Measurements from ENCODE around the gene SCFD2. TPM values are rescaled to one million over a fixed set of nuclear protein-coding genes. Genes with fewer than 3 reads are reported as not detected.

SCFD2 gene
- polyA plus RNA-seq, 1 donor from 2014 or later = 5.0 TPM

DNA sequence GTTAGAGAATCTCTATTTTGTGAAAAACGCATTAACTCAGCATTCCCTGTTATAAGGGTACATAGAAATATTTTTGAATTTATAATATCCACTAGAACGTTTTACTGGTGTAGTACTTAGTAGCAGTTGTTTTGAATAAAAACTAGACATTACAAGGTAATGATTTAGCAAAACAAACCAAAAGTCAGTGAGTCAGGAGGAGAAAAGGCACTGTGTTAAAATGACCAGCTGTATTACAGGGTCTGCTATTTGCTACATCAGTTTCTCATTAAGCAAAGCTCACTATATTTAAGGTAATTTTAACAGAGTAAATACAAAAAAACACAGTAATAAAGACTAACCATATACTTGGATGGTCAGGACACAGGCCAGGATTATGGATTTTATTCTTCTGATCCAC is 351.0 kb downstream of the SCFD2 start:
- H3K27ac ChIP-seq (ENCODE audit: low read length) = no peak overlapping the region
- TF ChIP-seq MXI1 (conservative IDR thresholded peaks at IDR 0.05; ENCODE audit: poor library complexity, severe bottlenecking) (no peak), RAD21 (conservative IDR thresholded peaks at IDR 0.05) (no peak), TAF1 (IDR thresholded peaks at IDR 0.05; ENCODE audit: low read depth) (no peak), EZH2 (IDR thresholded peaks at IDR 0.05; ENCODE audit: borderline replicate concordance, insufficient read depth, low read length, poor library complexity, severe bottlenecking) (no peak), SMC3 (conservative IDR thresholded peaks at IDR 0.05; ENCODE audit: poor library complexity) (no peak), EP300 (conservative IDR thresholded peaks at IDR 0.05; ENCODE audit: poor library complexity, severe bottlenecking) (no peak), POLR2AphosphoS5 (IDR thresholded peaks at IDR 0.05) (no peak)
- TF ChIP-seq, protein P1, sequence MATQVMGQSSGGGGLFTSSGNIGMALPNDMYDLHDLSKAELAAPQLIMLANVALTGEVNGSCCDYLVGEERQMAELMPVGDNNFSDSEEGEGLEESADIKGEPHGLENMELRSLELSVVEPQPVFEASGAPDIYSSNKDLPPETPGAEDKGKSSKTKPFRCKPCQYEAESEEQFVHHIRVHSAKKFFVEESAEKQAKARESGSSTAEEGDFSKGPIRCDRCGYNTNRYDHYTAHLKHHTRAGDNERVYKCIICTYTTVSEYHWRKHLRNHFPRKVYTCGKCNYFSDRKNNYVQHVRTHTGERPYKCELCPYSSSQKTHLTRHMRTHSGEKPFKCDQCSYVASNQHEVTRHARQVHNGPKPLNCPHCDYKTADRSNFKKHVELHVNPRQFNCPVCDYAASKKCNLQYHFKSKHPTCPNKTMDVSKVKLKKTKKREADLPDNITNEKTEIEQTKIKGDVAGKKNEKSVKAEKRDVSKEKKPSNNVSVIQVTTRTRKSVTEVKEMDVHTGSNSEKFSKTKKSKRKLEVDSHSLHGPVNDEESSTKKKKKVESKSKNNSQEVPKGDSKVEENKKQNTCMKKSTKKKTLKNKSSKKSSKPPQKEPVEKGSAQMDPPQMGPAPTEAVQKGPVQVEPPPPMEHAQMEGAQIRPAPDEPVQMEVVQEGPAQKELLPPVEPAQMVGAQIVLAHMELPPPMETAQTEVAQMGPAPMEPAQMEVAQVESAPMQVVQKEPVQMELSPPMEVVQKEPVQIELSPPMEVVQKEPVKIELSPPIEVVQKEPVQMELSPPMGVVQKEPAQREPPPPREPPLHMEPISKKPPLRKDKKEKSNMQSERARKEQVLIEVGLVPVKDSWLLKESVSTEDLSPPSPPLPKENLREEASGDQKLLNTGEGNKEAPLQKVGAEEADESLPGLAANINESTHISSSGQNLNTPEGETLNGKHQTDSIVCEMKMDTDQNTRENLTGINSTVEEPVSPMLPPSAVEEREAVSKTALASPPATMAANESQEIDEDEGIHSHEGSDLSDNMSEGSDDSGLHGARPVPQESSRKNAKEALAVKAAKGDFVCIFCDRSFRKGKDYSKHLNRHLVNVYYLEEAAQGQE (IDR thresholded peaks at IDR 0.05; ENCODE audit: borderline replicate concordance) = no peak
- TF ChIP-seq, protein P2, sequence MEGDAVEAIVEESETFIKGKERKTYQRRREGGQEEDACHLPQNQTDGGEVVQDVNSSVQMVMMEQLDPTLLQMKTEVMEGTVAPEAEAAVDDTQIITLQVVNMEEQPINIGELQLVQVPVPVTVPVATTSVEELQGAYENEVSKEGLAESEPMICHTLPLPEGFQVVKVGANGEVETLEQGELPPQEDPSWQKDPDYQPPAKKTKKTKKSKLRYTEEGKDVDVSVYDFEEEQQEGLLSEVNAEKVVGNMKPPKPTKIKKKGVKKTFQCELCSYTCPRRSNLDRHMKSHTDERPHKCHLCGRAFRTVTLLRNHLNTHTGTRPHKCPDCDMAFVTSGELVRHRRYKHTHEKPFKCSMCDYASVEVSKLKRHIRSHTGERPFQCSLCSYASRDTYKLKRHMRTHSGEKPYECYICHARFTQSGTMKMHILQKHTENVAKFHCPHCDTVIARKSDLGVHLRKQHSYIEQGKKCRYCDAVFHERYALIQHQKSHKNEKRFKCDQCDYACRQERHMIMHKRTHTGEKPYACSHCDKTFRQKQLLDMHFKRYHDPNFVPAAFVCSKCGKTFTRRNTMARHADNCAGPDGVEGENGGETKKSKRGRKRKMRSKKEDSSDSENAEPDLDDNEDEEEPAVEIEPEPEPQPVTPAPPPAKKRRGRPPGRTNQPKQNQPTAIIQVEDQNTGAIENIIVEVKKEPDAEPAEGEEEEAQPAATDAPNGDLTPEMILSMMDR (IDR thresholded peaks at IDR 0.05; ENCODE audit: poor library complexity, severe bottlenecking) = no peak
- no peak overlapping the region for H3K9ac ChIP-seq (ENCODE audit: low read length)
- no peak overlapping the region for H3K4me3 ChIP-seq (ENCODE audit: low read length)
- no peak overlapping the region for H2AFZ ChIP-seq (ENCODE audit: low read depth, low read length)
- H3K9me2 ChIP-seq (ENCODE audit: insufficient read depth, low read length) = no peaks in the 10 kb centered on the region
- H3K79me2 ChIP-seq (replicated peaks; ENCODE audit: insufficient read depth, low read length) = no peaks in the 10 kb centered on the region
- no peak overlapping the region for H3K4me2 ChIP-seq (ENCODE audit: low read length)
- H3K9me3 ChIP-seq (ENCODE audit: low read length) = no peaks in the 10 kb centered on the region
- H3K36me3 ChIP-seq (ENCODE audit: insufficient read depth, low read length) = no peaks in the 10 kb centered on the region
- H4K20me1 ChIP-seq (ENCODE audit: insufficient read depth) = no peaks in the 10 kb centered on the region
- no peaks in the 10 kb centered on the region for H3F3A ChIP-seq (ENCODE audit: insufficient read depth, low read length, poor library complexity, severe bottlenecking)
- no peaks in the 10 kb centered on the region for H3K27me3 ChIP-seq (ENCODE audit: insufficient read depth, low read depth, low read length)

DNA sequence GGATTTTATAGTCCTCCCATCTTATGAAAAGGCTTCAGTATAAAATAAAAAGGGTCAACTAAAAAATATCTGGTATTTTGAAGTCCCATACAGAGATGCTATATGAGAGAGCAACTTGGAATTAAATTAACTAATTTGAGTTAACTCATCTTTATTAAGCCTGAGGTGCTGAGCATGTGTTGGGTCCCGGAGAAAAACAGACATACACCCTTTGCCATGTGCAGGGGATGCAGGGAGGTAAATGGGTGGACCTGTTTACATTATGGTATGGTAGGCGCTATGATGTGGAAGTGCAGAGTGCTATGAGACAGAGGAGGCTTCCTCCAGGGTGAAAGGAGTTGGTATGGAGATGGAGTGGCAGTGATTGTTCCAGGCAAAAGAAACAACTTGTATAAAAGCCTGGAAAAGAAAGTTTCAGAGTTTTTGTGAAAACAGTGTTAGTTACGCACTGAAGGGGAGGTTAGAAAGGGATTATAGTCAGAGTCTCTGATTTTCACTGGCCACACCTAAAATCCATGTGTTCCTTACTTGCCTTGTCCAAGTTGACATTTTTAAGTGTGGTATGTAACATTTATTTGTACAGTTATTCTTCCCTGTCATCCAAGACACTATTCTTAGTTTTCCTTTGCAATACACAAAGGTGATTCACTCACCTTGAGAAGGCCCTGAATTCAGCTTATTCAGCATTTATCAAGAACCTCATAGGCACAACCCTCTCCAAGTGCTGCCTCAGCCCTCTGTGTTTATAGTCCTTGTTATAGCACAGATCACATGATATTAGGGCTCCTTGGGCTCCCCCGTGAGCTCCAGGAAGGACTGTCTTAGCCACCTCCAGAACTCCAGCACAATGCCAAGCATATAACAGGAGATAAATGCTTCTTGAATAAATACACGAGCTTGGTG is 351.7 kb downstream of the SCFD2 start:
- no peaks in the 10 kb centered on the region for H3K36me3 ChIP-seq (ENCODE audit: insufficient read depth, low read length)
- no peak for TF ChIP-seq SMC3 (conservative IDR thresholded peaks at IDR 0.05; ENCODE audit: poor library complexity)
- TF ChIP-seq, protein P2 (IDR thresholded peaks at IDR 0.05; ENCODE audit: poor library complexity, severe bottlenecking) = no peak
- TF ChIP-seq, protein P1 (IDR thresholded peaks at IDR 0.05; ENCODE audit: borderline replicate concordance) = no peak
- no peak for TF ChIP-seq EP300 (conservative IDR thresholded peaks at IDR 0.05; ENCODE audit: poor library complexity, severe bottlenecking)
- TF ChIP-seq RAD21 (conservative IDR thresholded peaks at IDR 0.05) = no peak
- no peak for TF ChIP-seq TAF1 (IDR thresholded peaks at IDR 0.05; ENCODE audit: low read depth)
- TF ChIP-seq POLR2AphosphoS5 (IDR thresholded peaks at IDR 0.05) = no peak
- TF ChIP-seq EZH2 (IDR thresholded peaks at IDR 0.05; ENCODE audit: borderline replicate concordance, insufficient read depth, low read length, poor library complexity, severe bottlenecking) = no peak
- no peak for TF ChIP-seq MXI1 (conservative IDR thresholded peaks at IDR 0.05; ENCODE audit: poor library complexity, severe bottlenecking)
- H3K27ac ChIP-seq (ENCODE audit: low read length) = no peak overlapping the region
- no peaks in the 10 kb centered on the region for H3K27me3 ChIP-seq (ENCODE audit: insufficient read depth, low read depth, low read length)
- H3K79me2 ChIP-seq (replicated peaks; ENCODE audit: insufficient read depth, low read length) = no peaks in the 10 kb centered on the region
- H2AFZ ChIP-seq (ENCODE audit: low read depth, low read length) = no peak overlapping the region
- no peak overlapping the region for H3K9ac ChIP-seq (ENCODE audit: low read length)
- H3F3A ChIP-seq (ENCODE audit: insufficient read depth, low read length, poor library complexity, severe bottlenecking) = no peaks in the 10 kb centered on the region
- no peaks in the 10 kb centered on the region for H4K20me1 ChIP-seq (ENCODE audit: insufficient read depth)
- H3K9me3 ChIP-seq (ENCODE audit: low read length) = no peaks in the 10 kb centered on the region
- no peak overlapping the region for H3K4me2 ChIP-seq (ENCODE audit: low read length)
- no peak overlapping the region for H3K4me3 ChIP-seq (ENCODE audit: low read length)
- no peaks in the 10 kb centered on the region for H3K9me2 ChIP-seq (ENCODE audit: insufficient read depth, low read length)
